HEK293 (cell line): ENCODE measurements around the gene RDH12.

Experiments used
- CTCF ChIA-PET: fragments of 350-600 bp; formaldehyde crosslinking; extraction: SDS; loops from one replicate; lab custom pipeline; 2021; ENCODE audit warnings: antibody characterized with exemption; lab: Yijun Ruan, JAX
- POLR2A ChIA-PET: fragments of 300-600 bp; formaldehyde crosslinking; extraction: SDS; loops from one replicate; lab custom pipeline; 2020; ENCODE audit warnings: antibody characterized with exemption, inconsistent platforms; lab: Yijun Ruan, JAX
- H3K27ac ChIP-seq: fragments of 200-500 bp; sonication (Bioruptor generic); 2 replicates; pipeline ENCODE4 v1.5.1; 2014; ENCODE audit warnings: low read depth, low read length, control low read depth, inconsistent platforms; ENCODE audit errors: extremely low read depth
- H3K36me3 ChIP-seq, 2 experiments: fragments of 200-500 bp in 1 of 2; sonication (Bioruptor generic) in 1 of 2; 1 replicate in 1 of 2; 2 replicates in 1 of 2; pipeline ENCODE4 v1.5.1; 2014 to 2017; ENCODE audit warnings: inconsistent platforms in 2 of 2, low read length in 2 of 2; ENCODE audit not compliant: control insufficient read depth in 2 of 2, insufficient read depth in 1 of 2
- H3K4me1 ChIP-seq: fragments of 200-500 bp; sonication (Bioruptor generic); 2 replicates; pipeline ENCODE4 v1.5.1; 2014; ENCODE audit warnings: mild to moderate bottlenecking, low read length, inconsistent platforms; ENCODE audit not compliant: control insufficient read depth, insufficient read depth
- H3K4me3 ChIP-seq: 2 replicates; pipeline ENCODE4 v1.5.1; 2011; ENCODE audit warnings: low read depth, mild to moderate bottlenecking, control low read depth, low read length, moderate library complexity
- H3K9me3 ChIP-seq: fragments of 200-500 bp; sonication (Bioruptor generic); 2 replicates; pipeline ENCODE4 v1.5.1; 2014; ENCODE audit warnings: low read depth, low read length, inconsistent platforms; ENCODE audit not compliant: control insufficient read depth, insufficient read depth
- AEBP2 ChIP-seq: fragments of 450-650 bp; formaldehyde crosslinking; IDR thresholded peaks from 2 replicates; pipeline ENCODE4 v1.5.1; 2016; ENCODE audit warnings: missing biosample characterization, missing genetic modification characterization, borderline replicate concordance
- CTCF ChIP-seq: fragments of 450-650 bp; formaldehyde crosslinking; IDR thresholded peaks from 2 replicates; pipeline ENCODE4 v1.5.1; 2016; ENCODE audit warnings: missing biosample characterization, missing genetic modification characterization
- PRDM1 ChIP-seq: fragments of 450-650 bp; formaldehyde crosslinking; IDR thresholded peaks from 2 replicates; pipeline ENCODE4; 2016; ENCODE audit warnings: missing biosample characterization, missing genetic modification characterization
- PRDM2 ChIP-seq: fragments of 450-650 bp; formaldehyde crosslinking; IDR thresholded peaks from 2 replicates; pipeline ENCODE4 v1.5.1; 2016; ENCODE audit warnings: missing biosample characterization, missing genetic modification characterization, borderline replicate concordance
- ZBTB48 ChIP-seq: fragments of 450-650 bp; formaldehyde crosslinking; IDR thresholded peaks from 2 replicates; pipeline ENCODE4 v1.5.1; 2016; ENCODE audit warnings: missing biosample characterization, missing genetic modification characterization
- ZIC2 ChIP-seq: fragments of 450-650 bp; formaldehyde crosslinking; IDR thresholded peaks from 2 replicates; pipeline ENCODE4 v1.5.1; 2016; ENCODE audit warnings: missing biosample characterization, missing genetic modification characterization
- ZNF335 ChIP-seq: fragments of 450-650 bp; formaldehyde crosslinking; conservative IDR thresholded peaks from 2 replicates; pipeline ENCODE4 v1.5.1; 2016; ENCODE audit warnings: missing biosample characterization, missing genetic modification characterization
- ZNF37A ChIP-seq: fragments of 450-650 bp; IDR thresholded peaks from 2 replicates; pipeline ENCODE4 v1.5.1; 2018; ENCODE audit warnings: missing biosample characterization, missing genetic modification characterization
- ZNF404 ChIP-seq: fragments of 450-650 bp; formaldehyde crosslinking; IDR thresholded peaks from 2 replicates; pipeline ENCODE4 v1.5.1; 2017; ENCODE audit warnings: missing biosample characterization, missing genetic modification characterization
- ZNF433 ChIP-seq: fragments of 450-650 bp; formaldehyde crosslinking; IDR thresholded peaks from 2 replicates; pipeline ENCODE4 v1.5.1; 2016; ENCODE audit warnings: missing biosample characterization, missing genetic modification characterization, low read depth
- ZNF514 ChIP-seq: fragments of 450-650 bp; formaldehyde crosslinking; IDR thresholded peaks from 2 replicates; pipeline ENCODE4 v1.5.1; 2016; ENCODE audit warnings: missing biosample characterization, missing genetic modification characterization
- ZNF664 ChIP-seq: fragments of 450-650 bp; formaldehyde crosslinking; IDR thresholded peaks from 2 replicates; pipeline ENCODE4 v1.5.1; 2016; ENCODE audit warnings: missing biosample characterization, missing genetic modification characterization
- ZNF670 ChIP-seq: fragments of 450-650 bp; formaldehyde crosslinking; IDR thresholded peaks from 2 replicates; pipeline ENCODE4 v1.5.1; 2016; ENCODE audit warnings: missing biosample characterization, missing genetic modification characterization, low read depth
- ZNF747 ChIP-seq: fragments of 450-650 bp; formaldehyde crosslinking; IDR thresholded peaks from 2 replicates; pipeline ENCODE4 v1.5.1; 2016; ENCODE audit warnings: missing biosample characterization, missing genetic modification characterization
- ZNF837 ChIP-seq: fragments of 450-650 bp; formaldehyde crosslinking; IDR thresholded peaks from 2 replicates; pipeline ENCODE4 v1.5.1; 2016; ENCODE audit warnings: missing biosample characterization, missing genetic modification characterization
- TF ChIP-seq, protein P1 (sequence below): fragments of 450-650 bp; formaldehyde crosslinking; IDR thresholded peaks from 2 replicates; pipeline ENCODE4 v1.5.1; 2016; ENCODE audit warnings: missing biosample characterization, missing genetic modification characterization

The RDH12 gene

GRCh38 chr14:67762051-67762450 lies 60.4 kb downstream of the RDH12 start:
- no peak overlapping the region for H3K4me3 ChIP-seq
- no peaks in the 10 kb centered on the region for H3K4me1 ChIP-seq
- no peak overlapping the region for H3K27ac ChIP-seq
- ChIA-PET POLR2A (no interaction called here), CTCF (interaction anchor here (0.6 to 0.7 kb wide), 2 partner anchors 17 to 335 kb away, joined by 4 read pairs; no protein-coding TSS in a partner anchor)
- TF ChIP-seq ZNF433 = no peak
- TF ChIP-seq ZNF404 = no peak
- TF ChIP-seq ZNF664 = no peak
- TF ChIP-seq ZNF747 = no peak
- TF ChIP-seq ZBTB48 (tag by site-specific recombination) = no peak
- no peak for TF ChIP-seq ZIC2 (tag by site-specific recombination)
- no peak for TF ChIP-seq CTCF (tag by site-specific recombination)
- TF ChIP-seq AEBP2 = no peak
- no peak for TF ChIP-seq ZNF837 (tag by site-specific recombination)
- TF ChIP-seq ZNF514 = no peak
- TF ChIP-seq ZNF335 (tag by site-specific recombination) = no peak
- no peak for TF ChIP-seq ZNF37A
- no peaks in the 10 kb centered on the region for H3K9me3 ChIP-seq
- peaks cover 14 to 68% of the 10 kb centered on the region in 2 experiments for H3K36me3 ChIP-seq

DNA sequence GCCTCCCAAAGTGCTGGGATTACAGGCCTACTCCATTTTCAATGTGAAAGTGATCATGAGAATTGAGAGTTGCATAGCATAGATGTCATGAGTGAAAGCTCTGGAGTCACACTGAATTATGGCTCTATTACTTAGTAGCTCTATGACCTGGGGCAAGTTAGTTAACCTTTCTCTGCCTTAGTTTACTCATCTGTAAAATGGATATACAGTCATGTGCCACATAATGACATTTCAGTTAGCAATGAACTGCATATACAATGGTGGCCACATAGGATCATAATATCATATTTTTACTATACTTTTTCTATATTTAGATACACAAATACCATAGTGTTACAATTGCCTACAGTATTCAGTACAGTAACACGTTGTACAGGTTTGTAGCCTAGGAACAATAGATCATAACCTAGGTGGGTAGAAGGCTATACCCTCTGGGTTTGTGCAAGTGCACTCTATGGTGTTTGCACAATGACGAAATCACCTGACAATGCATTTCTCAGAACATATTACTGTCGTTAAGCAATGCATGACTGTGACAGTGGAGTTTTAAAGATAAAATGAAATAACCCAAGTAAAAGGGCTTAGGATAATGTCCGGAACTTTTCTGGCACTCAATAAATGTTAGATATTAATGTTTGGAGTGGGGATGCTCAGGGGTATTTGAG lies 61.6 kb downstream of the RDH12 start:
- Histone ChIP-seq H3K27ac (no peak overlapping the region), H3K36me3 (peaks cover 14 to 79% of the 10 kb centered on the region in 2 experiments), H3K9me3 (no peaks in the 10 kb centered on the region), H3K4me3 (no peak overlapping the region), H3K4me1 (no peaks in the 10 kb centered on the region)
- TF ChIP-seq PRDM1 (tag by site-specific recombination) (peak; percentile 44; the same call in 1 of the 2 replicates), PRDM2 (tag by site-specific recombination) (no peak), ZNF670 (tag by site-specific recombination) (no peak), ZNF433 (no peak)
- TF ChIP-seq, protein P1, sequence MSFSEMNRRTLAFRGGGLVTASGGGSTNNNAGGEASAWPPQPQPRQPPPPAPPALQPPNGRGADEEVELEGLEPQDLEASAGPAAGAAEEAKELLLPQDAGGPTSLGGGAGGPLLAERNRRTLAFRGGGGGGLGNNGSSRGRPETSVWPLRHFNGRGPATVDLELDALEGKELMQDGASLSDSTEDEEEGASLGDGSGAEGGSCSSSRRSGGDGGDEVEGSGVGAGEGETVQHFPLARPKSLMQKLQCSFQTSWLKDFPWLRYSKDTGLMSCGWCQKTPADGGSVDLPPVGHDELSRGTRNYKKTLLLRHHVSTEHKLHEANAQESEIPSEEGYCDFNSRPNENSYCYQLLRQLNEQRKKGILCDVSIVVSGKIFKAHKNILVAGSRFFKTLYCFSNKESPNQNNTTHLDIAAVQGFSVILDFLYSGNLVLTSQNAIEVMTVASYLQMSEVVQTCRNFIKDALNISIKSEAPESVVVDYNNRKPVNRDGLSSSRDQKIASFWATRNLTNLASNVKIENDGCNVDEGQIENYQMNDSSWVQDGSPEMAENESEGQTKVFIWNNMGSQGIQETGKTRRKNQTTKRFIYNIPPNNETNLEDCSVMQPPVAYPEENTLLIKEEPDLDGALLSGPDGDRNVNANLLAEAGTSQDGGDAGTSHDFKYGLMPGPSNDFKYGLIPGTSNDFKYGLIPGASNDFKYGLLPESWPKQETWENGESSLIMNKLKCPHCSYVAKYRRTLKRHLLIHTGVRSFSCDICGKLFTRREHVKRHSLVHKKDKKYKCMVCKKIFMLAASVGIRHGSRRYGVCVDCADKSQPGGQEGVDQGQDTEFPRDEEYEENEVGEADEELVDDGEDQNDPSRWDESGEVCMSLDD = no peak
- POLR2A ChIA-PET = no interaction called here
- CTCF ChIA-PET = no interaction called here
